Hepatocyte (in vitro differentiated cells): Measurements from ENCODE around the gene PROM2. TPM values are rescaled to one million over a fixed set of nuclear protein-coding genes. Genes with fewer than 3 reads are reported as not detected.

Experiments used
- DNase-seq: peaks from one replicate; pipeline ENCODE4 v3.0.0-alpha.2; 2016; ENCODE audit warnings: low spot score
- H2AFZ ChIP-seq: fragments of 200-600 bp; sonication (generic); 2 replicates; pipeline ENCODE4 v1.6.0; 2016; ENCODE audit warnings: antibody characterized with exemption, mild to moderate bottlenecking
- H3K27ac ChIP-seq: fragments of 200-600 bp; sonication (generic); 2 replicates; pipeline ENCODE4 v1.5.1; 2016; ENCODE audit warnings: mild to moderate bottlenecking
- H3K27me3 ChIP-seq: fragments of 200-600 bp; sonication (generic); 2 replicates; pipeline ENCODE4 v1.6.1; 2016
- H3K36me3 ChIP-seq: fragments of 200-600 bp; sonication (generic); replicated peaks from 2 replicates; pipeline ENCODE4 v1.5.1; 2016; ENCODE audit warnings: low read depth; ENCODE audit not compliant: insufficient read depth
- H3K4me1 ChIP-seq: fragments of 200-600 bp; sonication (generic); 2 replicates; pipeline ENCODE4 v1.5.1; 2016; ENCODE audit warnings: mild to moderate bottlenecking, moderate library complexity; ENCODE audit not compliant: insufficient read depth
- H3K4me2 ChIP-seq: fragments of 200-600 bp; sonication (generic); 2 replicates; pipeline ENCODE4 v1.6.0; 2016
- H3K4me3 ChIP-seq: fragments of 200-600 bp; sonication (generic); 2 replicates; pipeline ENCODE4 v1.5.1; 2016; ENCODE audit warnings: mild to moderate bottlenecking
- H3K79me2 ChIP-seq: fragments of 200-600 bp; sonication (generic); 2 replicates; pipeline ENCODE4 v1.6.0; 2017; ENCODE audit warnings: mild to moderate bottlenecking
- H3K9me2 ChIP-seq: fragments of 200-600 bp; sonication (generic); replicated peaks from 2 replicates; pipeline ENCODE4 v1.6.0; 2017; ENCODE audit warnings: mild to moderate bottlenecking; ENCODE audit not compliant: insufficient read depth
- H3K9me3 ChIP-seq: fragments of 200-600 bp; sonication (generic); 2 replicates; pipeline ENCODE4 v1.5.1; 2016; ENCODE audit warnings: low read depth, mild to moderate bottlenecking
- H4K20me1 ChIP-seq: fragments of 200-600 bp; sonication (generic); 2 replicates; pipeline ENCODE4 v1.6.0; 2016; ENCODE audit warnings: mild to moderate bottlenecking; ENCODE audit not compliant: insufficient read depth, poor library complexity, severe bottlenecking
- CTCF ChIP-seq: fragments of 200-600 bp; sonication (generic); IDR thresholded peaks from 2 replicates; pipeline ENCODE4 v1.5.1; 2016; ENCODE audit warnings: antibody characterized with exemption, mild to moderate bottlenecking; ENCODE audit not compliant: poor library complexity
- EZH2 ChIP-seq: fragments of 200-600 bp; sonication (generic); IDR thresholded peaks from 2 replicates; pipeline ENCODE4 v1.6.1; 2016; ENCODE audit warnings: antibody characterized with exemption, mild to moderate bottlenecking, borderline replicate concordance
- EZH2phosphoT487 ChIP-seq: fragments of 200-600 bp; sonication (generic); IDR thresholded peaks from one replicate; pipeline ENCODE4 v1.6.1; 2018; ENCODE audit warnings: antibody characterized with exemption, mild to moderate bottlenecking, low read depth, moderate library complexity; ENCODE audit not compliant: unreplicated experiment, severe bottlenecking
- WGBS: methylation state at CpG from one replicate; pipeline ENCODE4 v1.1.6; 2016; ENCODE audit warnings: low lambda C conversion rate; ENCODE audit errors: missing lambda C conversion rate; 5-methylcytosine and 5-hydroxymethylcytosine counted together
- polyA plus RNA-seq: library from polyadenylated mRNA; unstranded; fragments of >200 nt; fragmentation: Nextera tagmentation; extraction: Ambion mirVana; gene quantifications from 2 replicates; pipeline ENCODE4 v1.2.1, GENCODE V29; 2016
- total RNA-seq: library from RNA; depleted of rRNA; stranded (reverse); fragments of >200 nt; gene quantifications from 2 replicates; pipeline ENCODE4 v1.2.3, GENCODE V29; 2014

Gene PROM2
- total and polyA plus RNA-seq, 2 experiments from 2014 or later: 2.6 to 2.8 TPM

GRCh38 chr2:95314598-95314963, 40.3 kb downstream of the PROM2 start:
- DNase-seq: no peak
- 83% methylated on average over 11 of the region's 11 CpGs for WGBS
- H3K9me3 ChIP-seq: no peaks in the 10 kb centered on the region
- no peaks in the 10 kb centered on the region for H3K27me3 ChIP-seq
- H4K20me1 ChIP-seq: no peaks in the 10 kb centered on the region
- TF ChIP-seq EZH2phosphoT487: no peak
- no peak for TF ChIP-seq EZH2
- TF ChIP-seq CTCF: no peak
- H3K36me3 ChIP-seq: no peaks in the 10 kb centered on the region
- no peak overlapping the region for H3K27ac ChIP-seq
- H3K4me2 ChIP-seq: no peak overlapping the region
- no peaks in the 10 kb centered on the region for H3K4me1 ChIP-seq
- H2AFZ ChIP-seq: no peak overlapping the region
- H3K79me2 ChIP-seq: no peaks in the 10 kb centered on the region
- H3K4me3 ChIP-seq: no peak overlapping the region
- no peaks in the 10 kb centered on the region for H3K9me2 ChIP-seq

- Histone ChIP-seq H3K9me2 (no peaks in the 10 kb centered on the region), H3K4me3 (no peak overlapping the region), H3K27me3 (no peaks in the 10 kb centered on the region), H2AFZ (no peak overlapping the region), H3K9me3 (no peaks in the 10 kb centered on the region), H3K4me2 (no peak overlapping the region), H3K79me2 (no peaks in the 10 kb centered on the region), H3K36me3 (no peaks in the 10 kb centered on the region), H3K4me1 (no peaks in the 10 kb centered on the region), H3K27ac (no peak overlapping the region), H4K20me1 (no peaks in the 10 kb centered on the region)
- TF ChIP-seq CTCF: peak; percentile 52
- TF ChIP-seq EZH2phosphoT487: no peak
- DNase-seq: peak; percentile 51
- 71% methylated on average over 16 of the region's 16 CpGs for WGBS
Measured at GRCh38 chr2:95314964-95315611, 40.8 kb downstream of the PROM2 start.

- H3K4me1 ChIP-seq: no peaks in the 10 kb centered on the region
- H3K9me3 ChIP-seq: no peaks in the 10 kb centered on the region
- no peak for DNase-seq
- no peaks in the 10 kb centered on the region for H3K27me3 ChIP-seq
- H3K79me2 ChIP-seq: no peaks in the 10 kb centered on the region
- H2AFZ ChIP-seq: no peak overlapping the region
- H3K27ac ChIP-seq: no peak overlapping the region
- no peaks in the 10 kb centered on the region for H4K20me1 ChIP-seq
- no peaks in the 10 kb centered on the region for H3K9me2 ChIP-seq
- H3K4me3 ChIP-seq: no peak overlapping the region
- WGBS: 86% methylated on average over 19 of the region's 19 CpGs
- no peak overlapping the region for H3K4me2 ChIP-seq
- no peak for TF ChIP-seq CTCF
- no peak for TF ChIP-seq EZH2
- TF ChIP-seq EZH2phosphoT487: no peak
- no peaks in the 10 kb centered on the region for H3K36me3 ChIP-seq
Measured at GRCh38 chr2:95315801-95316411, 41.7 kb downstream of the PROM2 start.
